GM19193 (cell line): Measurements from ENCODE around the gene AGAP3.

ENCODE experiments used
- POLR2A ChIP-seq: IDR thresholded peaks from 4 replicates; pipeline ENCODE4 v1.6.1; 2011; ENCODE audit not compliant: insufficient read depth, insufficient read length; ENCODE audit errors: extremely low read depth

Gene AGAP3

DNA sequence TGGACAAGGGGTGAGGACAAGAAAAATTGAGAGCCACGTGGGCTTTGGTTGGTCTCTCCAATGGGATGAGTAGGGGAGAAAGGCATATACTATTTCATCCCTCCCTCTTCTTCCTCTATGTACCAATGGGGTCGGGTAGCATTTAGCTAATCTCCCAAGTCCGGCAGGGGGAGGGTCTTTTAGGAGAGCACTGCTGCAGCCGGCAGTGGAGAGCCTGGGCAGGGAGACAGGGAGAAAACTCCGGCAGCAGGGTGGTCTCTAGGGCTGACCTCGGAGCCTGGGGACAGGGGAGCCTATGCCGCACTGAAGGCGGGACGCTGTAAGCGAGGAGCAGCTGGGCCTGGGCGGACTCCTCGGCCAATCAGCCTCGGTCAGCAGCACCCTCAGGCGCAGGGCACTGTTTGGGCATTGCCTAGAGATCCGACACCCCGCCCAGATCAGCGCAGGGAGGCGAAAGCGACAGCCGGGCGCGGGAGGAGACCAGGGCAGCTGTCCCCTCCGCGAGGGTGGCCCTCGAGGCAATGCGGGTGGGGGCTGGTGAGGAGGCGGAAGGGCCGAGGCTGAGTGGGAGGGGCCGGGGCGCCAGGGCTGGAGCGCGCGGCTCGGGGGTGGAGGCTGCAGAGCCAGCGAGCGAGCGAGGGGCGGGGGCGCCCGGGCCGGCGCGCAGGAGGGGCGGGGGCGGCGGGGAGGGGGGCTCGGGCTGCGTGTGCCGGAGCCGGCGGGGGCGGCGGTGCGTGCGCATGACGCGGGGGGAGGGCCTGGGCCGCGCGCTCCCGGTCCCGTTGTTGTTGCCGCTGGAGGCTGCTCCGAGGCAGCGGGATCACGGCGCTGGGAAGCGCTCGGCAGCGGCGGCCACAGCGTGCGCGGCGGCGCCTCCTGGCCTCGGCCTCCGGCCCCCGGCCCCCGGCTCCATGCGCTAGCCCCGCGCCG lies at the start of gene AGAP3:
AGAP3 (plus strand) TSS at position 785 of the 930 bp plus-strand sequence. CDS start 267 bp downstream, outside the sequence.
- TF ChIP-seq POLR2A, result peak; percentile 63

DNA sequence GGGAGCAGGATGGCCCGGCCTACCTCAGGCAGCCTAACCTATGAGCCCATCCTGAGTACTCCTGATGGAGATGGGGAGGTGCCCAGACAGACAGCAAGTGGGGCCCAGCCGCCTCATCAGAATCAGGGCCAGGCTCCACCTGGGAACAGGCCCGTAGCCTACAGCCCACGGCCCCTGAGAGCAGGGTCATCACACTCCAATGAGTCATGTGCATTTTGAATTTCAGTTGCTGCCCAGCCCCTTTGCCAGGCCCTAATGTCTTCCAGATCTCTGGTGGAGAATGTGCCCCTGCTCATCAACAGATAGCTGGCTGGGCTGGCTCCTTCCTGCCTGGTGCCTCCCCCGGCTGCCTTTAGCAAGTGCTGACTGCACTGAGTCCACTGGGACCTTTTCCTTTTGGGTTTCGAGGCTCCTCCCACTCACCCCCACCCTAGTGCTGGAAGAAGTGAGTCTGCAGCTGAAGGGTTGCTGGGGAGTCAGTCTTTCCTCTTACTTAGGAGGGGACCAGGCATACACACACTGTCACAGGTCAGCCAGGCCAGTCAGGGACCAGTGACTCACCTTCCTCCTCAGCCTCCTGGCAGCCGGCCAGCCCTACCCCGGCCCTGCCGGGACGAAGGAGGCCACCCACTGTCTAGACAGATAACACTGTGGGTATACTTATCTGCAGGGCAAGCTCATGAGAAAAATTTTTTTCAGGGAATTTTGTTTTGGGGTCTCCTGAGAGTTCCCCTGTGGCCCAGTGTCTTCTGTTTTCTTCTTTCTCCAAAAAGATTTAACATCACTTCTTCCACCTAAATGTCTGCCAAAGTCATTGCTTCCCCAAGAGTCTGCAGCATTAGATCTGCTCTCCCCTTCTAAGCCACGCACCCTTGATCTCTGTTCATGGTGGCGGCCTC lies 47.1 kb upstream of the AGAP3 start:
- no peak for TF ChIP-seq POLR2A

DNA sequence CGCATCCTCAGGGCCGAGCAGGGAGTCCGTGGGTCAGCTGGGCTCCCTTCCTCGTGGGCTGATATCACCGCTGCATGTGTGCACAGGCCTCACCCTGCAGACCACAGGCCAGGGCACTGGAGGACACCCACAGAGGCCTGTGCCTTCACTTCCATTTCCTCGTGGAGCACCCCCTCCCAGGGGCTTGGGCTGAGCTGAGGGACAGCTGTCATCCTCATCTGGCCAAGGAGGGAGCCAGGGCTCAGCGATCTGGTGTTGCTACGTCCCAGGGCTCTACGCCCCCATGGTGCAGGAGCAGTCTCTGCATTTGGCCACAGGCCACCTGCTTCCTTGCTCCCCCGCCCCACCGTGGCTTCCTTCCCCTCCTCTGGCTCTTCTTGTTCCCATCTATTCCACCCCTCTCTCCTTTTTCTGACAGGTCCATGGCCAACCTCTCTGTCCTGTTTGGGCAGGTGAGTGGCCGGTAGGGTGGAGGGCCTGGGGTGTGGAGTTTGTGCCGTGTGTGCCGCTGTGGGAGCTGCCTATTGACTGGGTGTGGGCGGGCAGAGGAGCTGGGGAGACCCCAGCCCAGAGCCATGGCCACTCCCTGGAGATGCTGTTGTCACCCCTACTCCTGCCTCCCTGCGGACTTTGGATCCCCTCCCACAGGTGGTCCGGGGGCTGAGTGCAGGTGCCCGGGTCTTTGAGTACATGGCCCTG lies 46.3 kb upstream of the AGAP3 start:
- no peak for TF ChIP-seq POLR2A

DNA sequence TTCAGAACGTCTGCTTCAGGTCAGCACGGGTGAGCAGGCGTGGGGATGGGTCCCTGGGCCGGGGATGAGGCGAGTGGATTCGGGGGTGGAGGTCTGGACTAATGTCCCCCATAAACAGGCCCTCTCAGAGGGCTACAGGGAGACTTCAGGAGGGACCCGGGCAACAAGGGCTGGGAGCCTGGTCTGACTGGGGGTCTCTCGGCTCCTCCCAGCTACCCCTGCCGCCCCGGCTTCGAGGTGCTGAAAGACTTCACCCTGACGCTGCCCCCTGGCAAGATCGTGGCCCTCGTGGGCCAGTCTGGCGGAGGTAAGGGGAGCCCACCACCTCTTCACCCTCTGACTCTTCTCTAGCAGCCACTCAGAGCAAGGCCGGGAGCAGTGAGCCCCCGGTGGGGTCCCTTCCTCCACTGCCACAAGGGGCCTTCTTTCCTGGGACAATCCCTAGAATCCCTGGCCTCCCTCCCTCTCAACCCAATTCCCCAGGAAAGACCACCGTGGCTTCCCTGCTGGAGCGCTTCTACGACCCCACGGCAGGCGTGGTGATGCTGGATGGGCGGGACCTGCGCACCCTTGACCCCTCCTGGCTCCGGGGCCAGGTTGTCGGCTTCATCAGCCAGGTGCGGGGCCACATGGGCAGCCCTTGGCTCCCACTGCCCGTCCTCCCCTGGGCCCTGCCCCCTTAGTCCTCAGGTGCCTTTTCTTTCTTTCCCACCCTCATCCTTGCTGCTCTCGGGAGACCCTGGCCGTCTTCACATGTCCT lies 45.5 kb upstream of the AGAP3 start:
- TF ChIP-seq POLR2A, result no peak

DNA sequence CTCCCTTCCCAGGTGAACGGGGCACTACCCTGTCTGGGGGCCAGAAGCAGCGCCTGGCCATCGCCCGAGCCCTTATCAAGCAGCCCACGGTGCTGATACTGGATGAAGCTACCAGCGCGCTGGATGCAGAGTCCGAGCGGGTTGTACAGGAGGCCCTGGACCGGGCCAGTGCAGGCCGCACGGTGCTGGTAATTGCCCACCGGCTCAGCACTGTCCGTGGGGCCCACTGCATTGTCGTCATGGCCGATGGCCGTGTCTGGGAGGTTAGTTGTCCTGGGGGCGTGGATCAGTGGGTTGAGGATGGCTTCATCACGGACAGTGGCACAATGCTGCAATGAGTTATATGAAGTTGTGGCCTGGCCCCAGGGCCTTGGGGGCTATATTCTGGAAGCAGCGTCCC lies 42.3 kb upstream of the AGAP3 start:
- no peak for TF ChIP-seq POLR2A

DNA sequence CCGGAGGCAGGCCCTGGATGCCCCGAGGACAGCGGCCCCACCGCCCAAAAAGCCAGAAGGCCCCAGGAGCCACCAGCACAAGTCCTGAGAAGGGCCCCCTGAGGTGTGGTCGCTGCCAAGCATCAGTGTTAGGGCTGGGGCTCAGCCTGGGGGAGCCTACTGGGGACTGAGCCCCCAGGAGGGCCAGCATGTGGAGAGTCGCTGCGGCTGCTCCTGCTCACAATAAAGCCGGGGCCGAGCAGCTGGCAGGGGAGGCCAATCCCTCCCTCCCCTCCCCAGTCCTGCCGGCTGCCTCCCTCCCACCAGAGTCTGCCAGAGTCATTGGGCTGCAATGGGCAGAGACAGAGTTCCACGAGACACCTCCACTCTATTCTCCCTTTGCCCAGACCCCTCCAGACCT lies 41.0 kb upstream of the AGAP3 start:
- no peak for TF ChIP-seq POLR2A

DNA sequence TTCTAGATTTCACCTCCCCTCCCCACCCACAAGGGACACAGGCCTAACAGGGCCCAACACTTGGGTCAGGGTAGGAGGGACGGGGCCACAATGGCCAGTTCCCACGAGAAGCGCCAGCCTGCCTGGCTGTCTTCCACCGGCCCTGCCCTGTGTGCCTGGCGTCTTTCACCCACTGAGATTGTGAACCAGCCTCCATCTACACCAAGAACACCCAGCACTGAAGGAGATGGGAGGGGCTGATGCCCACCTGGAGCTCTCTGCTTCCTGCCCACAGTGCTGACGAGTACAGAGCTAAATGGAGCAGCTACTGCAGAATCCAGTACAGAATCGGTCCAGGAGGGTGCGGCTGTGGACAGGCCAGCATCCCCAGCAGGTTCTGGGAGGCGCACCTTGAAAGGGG lies 40.3 kb upstream of the AGAP3 start:
- no peak for TF ChIP-seq POLR2A

DNA sequence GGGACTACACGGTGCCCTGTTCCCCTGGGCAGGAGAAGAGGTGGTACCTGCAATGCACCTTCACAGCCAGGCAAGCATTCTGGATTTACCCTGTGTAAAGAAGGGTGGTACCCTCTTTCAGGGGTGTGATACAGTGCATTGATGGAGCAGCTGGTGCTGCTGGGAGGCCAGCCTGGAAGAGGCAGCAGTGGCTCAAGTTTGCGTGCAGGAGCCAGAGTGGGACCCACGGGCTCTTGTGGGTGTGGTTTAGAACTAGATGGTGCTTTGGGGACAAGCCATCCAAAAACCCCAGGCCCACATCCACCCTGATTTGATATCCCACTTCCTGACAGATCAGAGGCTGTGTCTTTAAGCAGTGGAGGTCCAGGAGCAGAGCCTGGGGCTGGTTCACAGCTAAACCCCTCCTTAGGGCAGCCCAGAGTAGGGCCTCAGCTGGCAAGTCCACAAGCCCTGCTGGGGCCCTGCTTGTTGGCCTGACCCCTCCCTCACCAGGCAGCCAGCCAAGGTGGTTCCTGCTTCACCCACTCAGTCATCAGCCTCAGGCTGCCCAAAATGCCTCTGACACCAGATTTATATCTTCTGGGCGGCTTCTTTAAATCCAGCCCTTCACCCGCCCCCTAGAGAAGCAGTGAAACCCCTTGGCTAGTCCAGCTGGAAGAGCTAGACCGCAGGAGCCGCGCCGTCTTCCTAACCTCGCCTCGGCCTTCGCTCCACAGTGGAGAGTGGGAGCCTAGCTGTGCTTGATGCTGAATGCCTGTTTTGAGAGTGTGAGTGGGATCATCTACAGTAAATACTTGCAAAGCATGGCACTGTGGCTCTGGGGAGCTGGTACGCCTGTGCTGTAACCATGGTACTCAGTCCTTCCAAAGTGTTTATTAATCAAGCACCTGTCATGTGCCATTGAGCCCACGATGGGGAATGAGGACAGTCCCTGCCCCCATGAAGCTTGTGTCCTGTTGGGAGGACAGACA lies 39.4 kb upstream of the AGAP3 start:
- TF ChIP-seq POLR2A, result no peak

DNA sequence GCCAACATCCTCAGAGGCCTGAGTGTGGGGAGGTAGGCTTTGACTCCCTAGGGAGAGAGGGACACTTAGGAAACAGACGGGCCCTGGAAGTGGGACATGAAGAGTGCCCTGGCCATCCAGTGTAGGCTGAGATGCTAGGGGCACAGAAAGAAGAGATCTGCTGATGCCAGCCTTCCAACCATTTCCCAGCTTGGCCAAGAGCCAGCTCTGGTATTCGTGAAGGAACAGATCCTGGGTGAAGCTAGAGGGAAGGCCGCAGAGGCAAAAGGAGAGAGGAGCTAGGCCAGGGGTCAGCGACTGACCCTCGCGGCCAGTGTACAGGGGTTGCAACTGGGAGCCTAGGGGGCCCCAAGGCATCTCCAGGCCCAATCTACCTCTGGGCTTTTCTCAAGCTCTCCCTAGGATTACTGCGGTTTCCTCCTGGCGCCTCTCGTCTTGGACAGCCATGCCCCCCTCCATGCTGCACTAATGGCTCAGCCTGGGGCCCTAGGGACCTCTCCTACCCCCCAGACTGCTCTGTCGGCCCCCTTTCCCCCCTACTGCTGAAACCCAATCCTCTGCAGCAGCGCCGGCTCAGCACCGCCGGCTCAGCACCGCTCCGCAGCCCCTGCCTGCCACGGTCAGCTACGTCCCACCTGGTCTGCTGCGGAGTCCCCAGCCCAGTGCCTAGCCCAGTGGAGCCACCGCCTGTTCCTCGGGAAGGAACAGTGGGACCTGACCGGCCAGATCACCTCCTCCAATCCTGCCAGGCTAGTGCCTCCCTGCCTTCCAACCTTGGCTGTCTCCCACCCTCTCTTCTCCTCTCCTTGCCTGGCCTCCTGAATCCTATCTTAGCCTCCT lies 38.1 kb upstream of the AGAP3 start, which contains the start of gene ASIC3:
ASIC3 (plus strand) TSS at position 556 of the 840 bp plus-strand sequence. CDS start 355 bp downstream, outside the sequence.
- TF ChIP-seq POLR2A, result no peak

DNA sequence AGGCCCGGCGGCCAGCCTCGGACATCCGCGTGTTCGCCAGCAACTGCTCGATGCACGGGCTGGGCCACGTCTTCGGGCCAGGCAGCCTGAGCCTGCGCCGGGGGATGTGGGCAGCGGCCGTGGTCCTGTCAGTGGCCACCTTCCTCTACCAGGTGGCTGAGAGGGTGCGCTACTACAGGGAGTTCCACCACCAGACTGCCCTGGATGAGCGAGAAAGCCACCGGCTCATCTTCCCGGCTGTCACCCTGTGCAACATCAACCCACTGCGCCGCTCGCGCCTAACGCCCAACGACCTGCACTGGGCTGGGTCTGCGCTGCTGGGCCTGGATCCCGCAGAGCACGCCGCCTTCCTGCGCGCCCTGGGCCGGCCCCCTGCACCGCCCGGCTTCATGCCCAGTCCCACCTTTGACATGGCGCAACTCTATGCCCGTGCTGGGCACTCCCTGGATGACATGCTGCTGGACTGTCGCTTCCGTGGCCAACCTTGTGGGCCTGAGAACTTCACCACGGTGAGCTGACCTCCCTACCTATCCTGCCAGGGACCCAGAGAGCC lies 37.3 kb upstream of the AGAP3 start:
- no peak for TF ChIP-seq POLR2A

DNA sequence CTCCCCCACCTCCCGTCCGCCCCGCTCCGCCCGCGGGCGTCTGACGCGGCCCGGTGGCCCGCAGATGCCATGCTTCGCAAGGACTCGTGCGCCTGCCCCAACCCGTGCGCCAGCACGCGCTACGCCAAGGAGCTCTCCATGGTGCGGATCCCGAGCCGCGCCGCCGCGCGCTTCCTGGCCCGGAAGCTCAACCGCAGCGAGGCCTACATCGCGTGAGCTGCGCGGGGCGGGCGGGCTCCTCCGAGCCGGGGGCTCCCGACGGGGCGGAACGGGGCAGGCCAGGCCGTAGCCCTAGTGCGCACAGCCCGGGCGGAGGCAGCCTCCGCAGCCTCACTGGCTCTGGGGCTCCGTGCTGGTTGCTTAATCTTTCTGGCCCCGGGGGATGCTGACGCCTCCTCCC lies 35.2 kb upstream of the AGAP3 start:
- no peak for TF ChIP-seq POLR2A

DNA sequence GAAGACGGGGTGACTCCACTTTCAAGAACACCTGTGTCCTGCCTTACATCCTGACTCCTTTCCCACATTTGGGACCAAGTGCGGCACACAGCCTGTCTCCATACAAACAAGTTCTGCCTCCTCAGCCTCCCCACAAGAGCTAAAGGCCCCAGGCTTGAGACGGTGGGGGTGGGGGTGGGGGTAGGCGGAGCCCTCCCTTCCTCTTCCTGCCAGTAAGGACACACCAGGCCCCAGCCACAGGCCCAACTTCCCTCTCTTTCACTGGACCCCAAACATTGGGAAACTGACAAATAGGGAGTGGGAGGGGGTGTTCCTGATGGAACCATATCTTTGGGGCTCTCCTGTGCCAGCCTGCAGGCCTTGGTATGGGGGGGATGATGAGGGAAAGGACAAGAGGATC lies 33.2 kb upstream of the AGAP3 start:
- no peak for TF ChIP-seq POLR2A

DNA sequence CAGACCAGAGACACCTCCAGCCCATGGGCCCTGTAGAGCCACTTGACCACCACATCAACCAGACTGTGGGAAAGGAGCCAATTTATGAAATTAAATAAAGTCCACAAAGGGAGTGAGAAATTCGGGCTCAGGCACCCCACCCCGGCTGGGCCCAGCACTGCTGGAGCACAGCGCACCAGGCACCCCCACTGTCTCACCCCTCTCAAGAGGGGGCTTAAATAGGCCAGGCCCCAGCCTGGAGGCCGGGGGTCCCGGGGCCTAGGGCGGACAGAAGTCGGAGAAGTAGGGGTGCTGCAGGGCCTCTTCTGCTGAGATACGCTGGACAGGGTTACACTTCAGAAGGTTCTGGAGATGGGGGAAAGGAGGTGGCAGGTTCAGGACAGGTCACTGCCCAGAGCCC lies 32.5 kb upstream of the AGAP3 start:
- no peak for TF ChIP-seq POLR2A

DNA sequence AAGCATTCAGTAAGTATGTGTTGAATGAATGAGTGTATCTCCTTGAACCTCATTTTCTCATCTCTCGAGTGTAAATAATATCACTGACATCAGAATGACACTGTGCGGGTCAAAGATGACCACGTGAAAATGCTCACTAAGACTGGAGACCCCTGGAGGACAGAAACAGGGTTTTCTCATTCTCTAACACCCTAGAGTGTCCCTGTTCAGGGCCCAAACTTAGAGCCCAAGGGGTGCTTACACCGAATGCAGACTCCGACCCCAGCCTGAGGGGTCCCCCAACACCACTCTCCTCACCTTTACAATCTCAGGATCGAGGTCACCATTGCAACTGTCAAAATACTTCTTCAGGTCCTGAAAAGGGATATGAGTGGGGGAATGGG lies 30.0 kb upstream of the AGAP3 start:
- no peak for TF ChIP-seq POLR2A
